ENCODE data around the gene HOXC9.

HOXC9 gene

GRCh38 chr12:54000116-54001114, at the start of gene HOXC9 (continued):
- peak; percentile 70 for TF ChIP-seq GLIS2 (tag by site-specific recombination; IDR thresholded peaks at IDR 0.05)
- TF ChIP-seq WT1 (tag by site-specific recombination; IDR thresholded peaks at IDR 0.05) = peak; percentile 39; the same call in 1 of the 2 replicates
- TF ChIP-seq ZNF366 (tag by site-specific recombination; conservative IDR thresholded peaks at IDR 0.05) = 0 out of 2 replicates have a peak, but pooled peaks have one; percentile 7
- peak; percentile 49 for TF ChIP-seq KLF9 (tag by site-specific recombination; IDR thresholded peaks at IDR 0.05; ENCODE audit: low read depth)
- TF ChIP-seq ZNF280D (tag by site-specific recombination; IDR thresholded peaks at IDR 0.05) = no peak
- TF ChIP-seq ZNF692 (tag by site-specific recombination; IDR thresholded peaks at IDR 0.05) = peak; percentile 30; the same call in 1 of the 2 replicates
- TF ChIP-seq ZNF518A (tag by site-specific recombination; conservative IDR thresholded peaks at IDR 0.05; ENCODE audit: low read depth) = no peak
- TF ChIP-seq ZNF335 (tag by site-specific recombination; conservative IDR thresholded peaks at IDR 0.05) = peak; percentile 81
- no peak for TF ChIP-seq ZBTB48 (tag by site-specific recombination; IDR thresholded peaks at IDR 0.05)
- TF ChIP-seq ZNF791 (tag by site-specific recombination; IDR thresholded peaks at IDR 0.05) = 0 out of 2 replicates have a peak, but pooled peaks have one; percentile 42
- 0 out of 2 replicates have a peak, but pooled peaks have one; percentile 31 for TF ChIP-seq ZNF2 (tag by site-specific recombination; IDR thresholded peaks at IDR 0.05)
- TF ChIP-seq KLF16 (tag by site-specific recombination; IDR thresholded peaks at IDR 0.05) = peak; percentile 20; the same call in 1 of the 2 replicates
- no peak for TF ChIP-seq ZNF654 (tag by site-specific recombination; IDR thresholded peaks at IDR 0.05; ENCODE audit: low read depth)
- TF ChIP-seq ZNF76 (tag by site-specific recombination; IDR thresholded peaks at IDR 0.05; ENCODE audit: borderline replicate concordance, low read depth) = peak; percentile 11; the same call in 1 of the 2 replicates
- peak; percentile 70; the same call in 1 of the 2 replicates for TF ChIP-seq PRDM6 (tag by site-specific recombination; IDR thresholded peaks at IDR 0.05)
- no peak; the same call in 1 of the 2 replicates for TF ChIP-seq IKZF3 (tag by site-specific recombination; IDR thresholded peaks at IDR 0.05)
- peak; percentile 50 for TF ChIP-seq ZNF398 (tag by site-specific recombination; IDR thresholded peaks at IDR 0.05)
- peak; percentile 96 for TF ChIP-seq ZNF600 (tag by site-specific recombination; IDR thresholded peaks at IDR 0.05)
- TF ChIP-seq ZBTB17 (tag by site-specific recombination; IDR thresholded peaks at IDR 0.05) = peak; percentile 12; the same call in 1 of the 2 replicates
- TF ChIP-seq GLI4 (tag by site-specific recombination; IDR thresholded peaks at IDR 0.05) = 0 out of 2 replicates have a peak, but pooled peaks have one; percentile 24

All from HEK293 (cell line).